HCT116 (cell line): Measurements from ENCODE around the gene GALK2. TPM values are rescaled to one million over a fixed set of nuclear protein-coding genes. Genes with fewer than 3 reads are reported as not detected.
A peak's percentile ranks its signal among the peaks of the same experiment; 100 is the strongest.

Experiments used
- ATAC-seq: fragments of 200-7000 bp; cut with Tn5 transposase; 2 replicates; pipeline ENCODE4 v1.9.1; 2020; ENCODE audit warnings: mild to moderate bottlenecking, moderate library complexity
- BruUV-seq: library from RNA; stranded (reverse); fragments of 400-500 nt; replicated peaks from 2 replicates; lab custom pipeline; 2021; lab: Mats Ljungman, UMichigan
- CTCF ChIA-PET: fragments of 300-600 bp; sonication (Branson Sonifier 250); formaldehyde crosslinking; loops from one replicate; lab custom pipeline; 2021; ENCODE audit warnings: antibody characterized with exemption; lab: Charles Lee
- POLR2A ChIA-PET: fragments of 300-600, 350-600 bp; sonication (Branson Sonifier 250); formaldehyde crosslinking; loops from one replicate; lab custom pipeline; 2021; ENCODE audit warnings: antibody characterized with exemption; lab: Charles Lee
- RAD21 ChIA-PET, 2 experiments: fragments of 300-600 bp; sonication (Branson Sonifier 250); formaldehyde crosslinking; loops; one replicate each; lab custom pipeline; 2023; ENCODE audit warnings: low total read pairs in 2 of 2; ENCODE audit not compliant: uncharacterized antibody in 2 of 2, unreplicated experiment in 2 of 2, low non-redundant PET in 1 of 2; lab: Charles Lee
- DNase-seq: peaks from one replicate; pipeline ENCODE4 v3.0.0-alpha.2; 2010; ENCODE audit warnings: low read depth, low spot score
- H2AFZ ChIP-seq: fragments of 200-600 bp; shearing (Covaris generic), sonication (generic); 2 replicates; pipeline ENCODE4 v1.6.1; 2017; ENCODE audit warnings: low read depth, mixed run types, mixed read lengths, antibody characterized with exemption, low read length; ENCODE audit not compliant: poor library complexity, severe bottlenecking
- H3K27ac ChIP-seq: 2 replicates; pipeline ENCODE4 v1.5.1; 2012; ENCODE audit warnings: low read depth, low read length
- H3K27me3 ChIP-seq: fragments of 200-600 bp; sonication (generic); 2 replicates; pipeline ENCODE4 v1.6.1; 2016; ENCODE audit warnings: mixed run types, low read length, mixed read lengths; ENCODE audit not compliant: insufficient read depth
- H3K36me3 ChIP-seq, 2 experiments: fragments of 200-500 bp in 1 of 2; fragments of 200-600 bp in 1 of 2; sonication (Bioruptor generic) in 1 of 2; sonication (generic) in 1 of 2; 2 replicates each; pipeline versions ENCODE4 v1.5.1 to v1.6.1; 2014 to 2016; ENCODE audit warnings: low read length in 2 of 2, inconsistent platforms in 1 of 2, mixed read lengths in 1 of 2, mixed run types in 1 of 2; ENCODE audit not compliant: insufficient read depth in 2 of 2, control insufficient read depth in 1 of 2
- H3K4me1 ChIP-seq, 2 experiments: fragments of 200-600 bp in 1 of 2; sonication (generic) in 1 of 2; 2 replicates each; pipeline versions ENCODE4 v1.5.1 to v1.6.1; 2012 to 2017; ENCODE audit warnings: low read length in 2 of 2, inconsistent platforms in 1 of 2, mild to moderate bottlenecking in 1 of 2, mixed read lengths in 1 of 2, mixed run types in 1 of 2, moderate library complexity in 1 of 2; ENCODE audit not compliant: insufficient read depth in 2 of 2, control insufficient read depth in 1 of 2
- H3K4me2 ChIP-seq: fragments of 200-600 bp; sonication (generic); 2 replicates; pipeline ENCODE4 v1.6.1; 2017; ENCODE audit warnings: mixed run types, low read length, mixed read lengths
- H3K4me3 ChIP-seq, 2 experiments: fragments of 200-600 bp in 1 of 2; sonication (generic) in 1 of 2; replicated peaks in 1 of 2; 2 replicates each; pipeline ENCODE4 v1.5.1; 2011 to 2016; ENCODE audit warnings: low read length in 2 of 2, control low read depth in 1 of 2, low read depth in 1 of 2, mild to moderate bottlenecking in 1 of 2, mixed read lengths in 1 of 2, mixed run types in 1 of 2
- H3K79me2 ChIP-seq: fragments of 200-600 bp; sonication (generic); 2 replicates; pipeline ENCODE4 v1.6.1; 2017; ENCODE audit warnings: mild to moderate bottlenecking, mixed run types, low read length, moderate library complexity, mixed read lengths; ENCODE audit not compliant: insufficient read depth
- H3K9ac ChIP-seq: fragments of 200-600 bp; sonication (generic); 2 replicates; pipeline ENCODE4 v1.6.1; 2016; ENCODE audit warnings: low read length, mixed read lengths
- H3K9me2 ChIP-seq: fragments of 200-600 bp; sonication (generic), shearing (Covaris generic); 2 replicates; pipeline ENCODE4 v1.6.1; 2017; ENCODE audit warnings: mixed run types, mild to moderate bottlenecking, moderate library complexity; ENCODE audit not compliant: insufficient read depth
- H3K9me3 ChIP-seq, 2 experiments: fragments of 200-500 bp in 1 of 2; fragments of 200-600 bp in 1 of 2; sonication (Bioruptor generic) in 1 of 2; sonication (generic) in 1 of 2; 2 replicates each; pipeline ENCODE4 v1.6.1; 2014 to 2017; ENCODE audit warnings: low read length in 2 of 2, mixed read lengths in 2 of 2, inconsistent platforms in 1 of 2, low read depth in 1 of 2, mild to moderate bottlenecking in 1 of 2, mixed run types in 1 of 2, moderate library complexity in 1 of 2; ENCODE audit not compliant: control insufficient read depth in 1 of 2, insufficient read depth in 1 of 2
- H4K20me1 ChIP-seq: fragments of 200-600 bp; sonication (generic), shearing (Covaris generic); 2 replicates; pipeline ENCODE4 v1.6.1; 2017; ENCODE audit warnings: mixed run types, mild to moderate bottlenecking, moderate library complexity; ENCODE audit not compliant: insufficient read depth
- ATF3 ChIP-seq: IDR thresholded peaks from 2 replicates; pipeline ENCODE4 v1.6.1; 2012
- CTCF ChIP-seq, 3 experiments: fragments of 200-600 bp in 1 of 3; sonication (generic) in 1 of 3; IDR thresholded peaks in 2 of 3; conservative IDR thresholded peaks in 1 of 3; 2 replicates each; pipeline ENCODE4 v1.5.1; 2012 to 2017; ENCODE audit warnings: low read depth in 2 of 3, low read length in 2 of 3, antibody characterized with exemption in 1 of 3, borderline replicate concordance in 1 of 3, control low read depth in 1 of 3, mild to moderate bottlenecking in 1 of 3, mixed read lengths in 1 of 3, mixed run types in 1 of 3, moderate library complexity in 1 of 3; ENCODE audit not compliant: insufficient read depth in 1 of 3
- ELF1 ChIP-seq: IDR thresholded peaks from 2 replicates; pipeline ENCODE4 v1.6.1; 2012; ENCODE audit warnings: low read depth, borderline replicate concordance
- MAX ChIP-seq: IDR thresholded peaks from 2 replicates; pipeline ENCODE4 v1.6.1; 2012
- POLR2AphosphoS5 ChIP-seq: IDR thresholded peaks from 2 replicates; pipeline ENCODE4 v1.6.1; 2011; ENCODE audit warnings: mild to moderate bottlenecking, low read depth, low read length, moderate library complexity
- RAD21 ChIP-seq: IDR thresholded peaks from 2 replicates; pipeline ENCODE4 v1.6.1; 2012; ENCODE audit warnings: low read depth, mild to moderate bottlenecking
- REST ChIP-seq: IDR thresholded peaks from 2 replicates; pipeline ENCODE4 v1.6.1; 2012; ENCODE audit warnings: low read depth
- SP1 ChIP-seq: IDR thresholded peaks from 2 replicates; pipeline ENCODE4 v1.6.1; 2012; ENCODE audit warnings: low read depth
- TCF7L2 ChIP-seq: IDR thresholded peaks from 2 replicates; pipeline ENCODE4 v1.7.0; 2011; ENCODE audit warnings: borderline replicate concordance, inconsistent platforms; ENCODE audit not compliant: insufficient read depth, insufficient read length; ENCODE audit errors: extremely low read depth
- ZNF274 ChIP-seq: fragments of 200-500 bp; sonication (Bioruptor generic); IDR thresholded peaks from 2 replicates; pipeline ENCODE4 v1.6.1; 2014; ENCODE audit warnings: mild to moderate bottlenecking, low read depth, low read length, inconsistent platforms
- intact Hi-C: fragments of 100-400 bp; cut with micrococcal nuclease; formaldehyde crosslinking; loops from 2 replicates; pipeline ENCODE4 v1.10.0; 2022
- total RNA-seq: library from RNA; stranded (reverse); gene quantifications from one replicate; pipeline ENCODE4 v1.2.1, GENCODE V29; 2021; ENCODE audit not compliant: unreplicated experiment

GALK2 gene
- total RNA-seq, 1 experiment from 2014 or later, result 18.7 TPM

- Histone ChIP-seq H3K4me1 (no peaks in the 10 kb centered on the region), H3K9ac (no peak overlapping the region), H3K27me3 (no peaks in the 10 kb centered on the region), H4K20me1 (no peaks in the 10 kb centered on the region), H3K9me2 (no peaks in the 10 kb centered on the region), H2AFZ (no peak overlapping the region), H3K4me3 (no peak overlapping the region), H3K36me3 (no peaks in the 10 kb centered on the region), H3K9me3 (no peaks in the 10 kb centered on the region), H3K79me2 (no peaks in the 10 kb centered on the region), H3K4me2 (no peak overlapping the region), H3K27ac (no peak overlapping the region)
- no TSS peak for BruUV-seq
- CTCF ChIA-PET, result no interaction called here
- TF ChIP-seq POLR2AphosphoS5 (no peak), RAD21 (peak; percentile 45; the same call in 1 of the 2 replicates), ZNF274 (no peak), MAX (no peak), TCF7L2 (peak; percentile 63), SP1 (no peak), ATF3 (no peak), CTCF (IDR thresholded peaks at IDR 0.05 in 2 of 3, conservative IDR thresholded peaks at IDR 0.05 in 1 of 3; ENCODE audit: borderline replicate concordance in 1 of 3, insufficient read depth in 1 of 3, low read depth in 2 of 3, low read length in 2 of 3) (peak; percentile 12 to 39 (median 18); a peak in 2 of 6 replicates), REST (no peak), ELF1 (no peak)
- ATAC-seq (no peak; the same call in 1 of the 2 replicates), DNase-seq (peak; percentile 13)
- RAD21 ChIA-PET, result interaction anchor here in 1 of 2 experiments (0.7 kb wide), 1 partner anchor 52 kb away, joined by 3 read pairs; no protein-coding TSS in a partner anchor
- intact Hi-C loops, result no loop called here
- POLR2A ChIA-PET, result no interaction called here
Measured at GRCh38 chr15:49370782-49371181, 200.7 kb downstream of the GALK2 start.
